Retina (tissue), 1 donor: ENCODE measurements around the gene CHST4.
A peak's percentile ranks its signal among the peaks of the same experiment; 100 is the strongest.
"Not testable (repeated sequence)": the region's sequence is repeated elsewhere in the genome, so short reads cannot be mapped to it uniquely, and the experiment has no call there.

ENCODE experiments used
- DNase-seq: peaks from one replicate; pipeline ENCODE4 v3.0.0-alpha.2; 2016

Gene CHST4

DNA sequence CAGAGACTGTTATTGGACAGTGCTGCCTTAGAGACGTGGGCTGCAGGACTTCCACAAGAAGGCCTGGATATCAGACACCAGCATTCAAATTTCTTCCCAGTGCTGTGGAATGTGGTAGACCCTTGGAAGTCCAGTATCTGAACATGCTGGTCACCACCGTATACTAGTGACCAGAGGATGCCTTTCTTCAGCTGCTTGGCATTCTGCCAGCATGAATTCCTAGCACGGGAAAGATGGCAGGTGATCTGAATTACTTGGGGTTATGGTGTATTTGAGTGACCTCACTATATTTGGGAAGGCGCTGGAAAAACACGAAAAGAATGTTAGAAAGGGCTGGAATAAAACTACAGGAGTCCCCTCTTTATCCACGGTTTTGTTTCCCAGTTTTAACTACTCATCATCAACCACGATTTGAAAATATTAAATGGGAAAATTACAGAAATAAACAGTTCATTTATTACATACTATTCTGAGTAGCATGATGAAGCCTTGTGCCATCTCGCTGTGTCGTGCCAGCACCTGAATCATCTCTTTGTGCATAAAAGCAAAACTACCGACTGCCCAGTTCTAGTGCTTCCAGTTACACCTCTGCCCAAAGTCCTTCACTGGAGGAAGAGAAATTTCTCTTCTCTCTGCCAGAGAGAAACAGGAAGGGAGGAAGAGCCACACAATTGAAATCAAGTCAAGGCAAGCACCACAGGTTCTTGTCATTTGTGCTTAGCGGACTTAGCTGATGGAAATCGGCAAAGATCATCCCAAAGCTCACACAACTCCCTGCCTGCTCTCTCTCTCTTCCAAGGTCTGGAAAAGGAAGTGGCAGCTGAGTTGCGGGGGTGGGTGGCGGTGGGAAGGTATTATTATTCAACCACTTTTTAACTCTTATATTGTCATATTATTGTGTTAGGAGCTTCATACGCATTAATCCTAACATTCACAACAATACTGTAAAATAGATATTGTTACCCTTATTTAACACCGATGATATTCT lies 1.4 kb upstream of the CHST4 start:
- no peak for DNase-seq

DNA sequence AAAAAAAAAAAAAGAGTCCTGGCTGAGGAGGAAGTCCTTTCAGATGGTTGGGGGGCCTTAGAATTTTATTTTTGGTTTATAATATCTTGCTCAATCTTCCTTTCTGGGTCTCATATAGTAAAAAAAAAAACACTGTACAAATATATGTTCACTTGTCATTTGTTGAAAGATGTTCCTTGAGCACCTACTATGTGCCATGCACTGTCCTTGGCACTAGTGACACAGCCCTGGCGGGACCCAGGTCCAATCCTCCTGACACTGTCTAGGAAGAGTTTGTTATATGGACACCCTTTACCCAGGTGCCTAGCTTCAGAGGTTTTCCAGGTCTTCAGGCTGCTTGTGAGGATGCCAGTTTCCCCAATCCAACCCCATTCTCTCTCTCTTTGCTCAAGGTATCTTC lies 2.0 kb downstream of the CHST4 start:
- DNase-seq: no peak

DNA sequence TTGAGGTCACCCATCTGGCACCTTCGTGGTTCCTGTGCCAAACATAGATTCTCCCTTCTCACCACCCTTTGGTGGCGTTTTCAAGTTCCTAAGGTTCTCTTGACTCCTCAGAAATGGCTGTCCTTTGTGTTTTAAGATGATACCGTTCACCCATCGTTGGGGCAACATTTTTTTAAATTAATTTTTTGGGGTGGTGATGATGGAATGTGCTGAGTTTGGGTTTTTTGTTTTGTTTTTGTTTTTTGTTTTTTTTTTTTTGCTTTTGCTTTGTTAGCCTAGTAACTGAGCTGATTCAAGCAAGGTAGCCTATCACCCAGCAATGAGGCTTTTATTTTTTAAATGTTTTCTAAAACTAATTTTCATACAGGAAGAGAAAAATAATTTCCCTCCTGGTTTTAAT lies 2.6 kb downstream of the CHST4 start:
- no peak for DNase-seq

DNA sequence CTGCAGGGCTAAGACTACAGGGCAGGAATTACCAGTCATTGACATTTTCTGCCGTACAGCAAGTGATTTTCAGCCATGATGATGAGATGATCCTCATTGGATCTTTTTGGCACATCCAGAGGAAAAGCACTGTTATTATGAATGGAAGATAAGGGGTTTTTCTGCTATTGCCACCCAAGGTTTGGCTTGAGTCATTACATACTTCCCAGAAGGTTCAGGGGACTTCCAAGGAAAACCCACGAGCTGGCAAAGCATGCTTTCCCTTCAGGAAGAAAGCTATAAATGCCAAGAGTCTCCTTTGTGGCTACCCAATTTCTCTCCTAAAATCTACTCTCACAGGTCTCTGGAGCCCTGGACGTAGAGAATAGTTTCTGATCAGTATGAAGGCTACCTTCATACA lies 6.1 kb downstream of the CHST4 start:
- DNase-seq: no peak

DNA sequence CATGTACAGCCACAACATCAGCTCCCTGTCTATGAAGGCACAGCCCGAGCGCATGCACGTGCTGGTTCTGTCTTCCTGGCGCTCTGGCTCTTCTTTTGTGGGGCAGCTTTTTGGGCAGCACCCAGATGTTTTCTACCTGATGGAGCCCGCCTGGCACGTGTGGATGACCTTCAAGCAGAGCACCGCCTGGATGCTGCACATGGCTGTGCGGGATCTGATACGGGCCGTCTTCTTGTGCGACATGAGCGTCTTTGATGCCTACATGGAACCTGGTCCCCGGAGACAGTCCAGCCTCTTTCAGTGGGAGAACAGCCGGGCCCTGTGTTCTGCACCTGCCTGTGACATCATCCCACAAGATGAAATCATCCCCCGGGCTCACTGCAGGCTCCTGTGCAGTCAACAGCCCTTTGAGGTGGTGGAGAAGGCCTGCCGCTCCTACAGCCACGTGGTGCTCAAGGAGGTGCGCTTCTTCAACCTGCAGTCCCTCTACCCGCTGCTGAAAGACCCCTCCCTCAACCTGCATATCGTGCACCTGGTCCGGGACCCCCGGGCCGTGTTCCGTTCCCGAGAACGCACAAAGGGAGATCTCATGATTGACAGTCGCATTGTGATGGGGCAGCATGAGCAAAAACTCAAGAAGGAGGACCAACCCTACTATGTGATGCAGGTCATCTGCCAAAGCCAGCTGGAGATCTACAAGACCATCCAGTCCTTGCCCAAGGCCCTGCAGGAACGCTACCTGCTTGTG lies 10.7 kb downstream of the CHST4 start:
- DNase-seq: no peak

DNA sequence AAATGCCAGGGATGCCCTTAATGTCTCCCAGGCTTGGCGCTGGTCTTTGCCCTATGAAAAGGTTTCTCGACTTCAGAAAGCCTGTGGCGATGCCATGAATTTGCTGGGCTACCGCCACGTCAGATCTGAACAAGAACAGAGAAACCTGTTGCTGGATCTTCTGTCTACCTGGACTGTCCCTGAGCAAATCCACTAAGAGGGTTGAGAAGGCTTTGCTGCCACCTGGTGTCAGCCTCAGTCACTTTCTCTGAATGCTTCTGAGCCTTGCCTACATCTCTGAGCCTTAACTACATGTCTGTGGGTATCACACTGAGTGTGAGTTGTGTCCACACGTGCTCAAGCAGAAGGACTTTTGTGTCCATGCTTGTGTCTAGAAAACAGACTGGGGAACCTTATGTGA lies 11.4 kb downstream of the CHST4 start:
- DNase-seq: peak; percentile 21

DNA sequence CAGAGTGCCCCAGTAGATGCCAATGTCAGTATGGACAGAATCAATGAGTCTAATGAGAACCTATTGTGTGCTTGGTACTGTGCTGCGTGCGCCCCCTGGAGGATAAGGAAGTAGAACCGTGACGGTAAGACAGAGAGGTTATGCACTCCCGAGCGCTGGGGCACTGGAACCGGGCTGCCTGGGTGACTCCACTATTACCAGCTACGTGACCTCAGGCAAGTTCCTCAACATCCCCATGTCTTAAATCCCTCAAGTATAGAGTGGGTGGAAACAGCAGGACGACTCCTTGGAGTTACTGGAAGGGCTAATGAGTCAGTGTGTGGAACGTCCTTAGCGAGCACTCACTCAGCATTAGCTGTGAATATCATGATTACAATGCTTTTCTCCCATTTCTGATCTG lies 16.2 kb downstream of the CHST4 start:
- DNase-seq: peak; percentile 27

DNA sequence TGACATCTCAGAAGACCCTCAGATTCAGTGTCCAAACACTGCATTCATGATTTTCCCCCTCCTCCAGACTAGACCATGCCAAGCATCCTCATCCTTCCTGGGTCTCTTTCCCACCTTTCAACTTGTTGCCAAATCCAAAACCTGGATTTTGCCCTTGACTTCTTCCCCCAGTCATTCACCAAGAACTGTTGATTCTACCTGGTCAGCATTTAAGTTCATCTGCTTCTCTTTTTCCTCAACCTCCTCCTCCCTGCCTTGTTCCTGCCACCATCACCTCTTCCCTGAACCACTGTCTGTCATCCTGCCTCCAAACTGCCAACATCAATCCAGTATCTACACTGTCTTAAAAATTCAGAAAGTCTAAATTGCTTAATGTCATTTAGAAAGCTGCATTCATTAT lies 20.9 kb downstream of the CHST4 start:
- no peak for DNase-seq

DNA sequence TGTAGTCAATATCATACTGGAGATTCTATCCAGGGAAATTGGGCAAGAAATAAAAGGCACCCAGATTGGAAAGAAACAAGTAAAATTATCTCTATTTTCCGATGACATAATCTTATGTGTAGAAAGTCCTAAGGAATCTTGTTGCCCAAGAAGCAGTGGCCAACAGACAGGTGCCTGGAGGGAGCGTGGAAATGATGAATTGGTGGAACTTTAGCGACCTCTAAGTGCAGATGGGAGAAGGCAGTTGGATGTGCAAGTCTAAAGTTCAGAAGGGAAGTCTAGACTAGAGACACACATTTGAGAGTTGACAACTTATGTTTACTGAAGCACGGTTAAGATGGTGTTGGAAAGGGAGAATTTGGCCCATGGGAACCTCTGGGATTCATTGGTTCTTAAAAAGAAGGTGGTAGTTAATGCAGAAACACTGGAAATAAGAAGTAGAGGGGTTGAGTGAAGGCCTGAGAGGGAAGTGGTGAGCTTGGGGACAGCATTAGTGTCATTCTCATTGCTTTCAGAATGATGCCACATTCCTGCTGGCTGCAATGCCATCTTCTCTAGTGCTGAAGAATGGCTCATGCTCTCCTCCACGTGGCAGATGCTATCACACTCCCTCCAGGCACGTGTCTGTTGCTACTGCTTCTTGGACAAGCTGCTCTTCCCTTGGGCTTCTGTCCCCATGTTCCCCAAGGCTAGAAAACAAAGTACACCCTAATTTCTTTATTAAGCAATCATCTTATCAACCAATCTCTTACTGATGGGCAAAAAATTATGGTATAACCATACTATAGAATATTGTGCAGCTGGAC lies 26.7 kb downstream of the CHST4 start:
- DNase-seq: no peak

DNA sequence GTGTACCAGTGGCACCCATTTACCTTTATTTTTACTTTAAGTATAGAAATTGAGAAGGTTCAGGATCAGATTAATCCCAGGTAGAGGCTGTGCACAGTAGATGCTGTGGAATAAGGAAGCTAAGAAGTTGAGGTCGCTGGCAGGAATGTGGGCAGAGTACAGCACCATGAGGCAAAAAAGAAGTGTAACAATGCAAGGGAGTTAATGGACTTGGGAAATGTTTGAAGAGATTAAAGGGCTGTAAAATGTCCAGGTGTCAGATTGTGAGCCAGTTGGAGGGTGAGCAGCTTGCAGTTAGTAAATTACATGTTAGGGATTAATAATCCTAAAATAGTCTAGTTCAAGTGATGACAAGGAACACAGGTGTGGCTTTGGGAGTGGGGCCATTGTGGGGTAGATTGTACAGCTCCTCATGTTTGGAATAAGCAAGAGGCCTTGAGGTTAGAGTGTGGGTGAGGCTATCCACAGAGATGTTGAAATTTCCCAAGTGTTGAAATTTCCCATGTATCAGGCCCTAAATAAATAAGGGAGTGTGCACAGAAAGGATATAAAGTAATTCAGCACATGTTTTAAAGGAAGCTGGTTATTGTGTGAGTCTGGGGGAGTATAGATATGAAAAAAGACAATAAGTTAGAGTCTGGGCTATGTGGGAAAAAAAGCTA lies 29.1 kb downstream of the CHST4 start:
- DNase-seq: no peak

DNA sequence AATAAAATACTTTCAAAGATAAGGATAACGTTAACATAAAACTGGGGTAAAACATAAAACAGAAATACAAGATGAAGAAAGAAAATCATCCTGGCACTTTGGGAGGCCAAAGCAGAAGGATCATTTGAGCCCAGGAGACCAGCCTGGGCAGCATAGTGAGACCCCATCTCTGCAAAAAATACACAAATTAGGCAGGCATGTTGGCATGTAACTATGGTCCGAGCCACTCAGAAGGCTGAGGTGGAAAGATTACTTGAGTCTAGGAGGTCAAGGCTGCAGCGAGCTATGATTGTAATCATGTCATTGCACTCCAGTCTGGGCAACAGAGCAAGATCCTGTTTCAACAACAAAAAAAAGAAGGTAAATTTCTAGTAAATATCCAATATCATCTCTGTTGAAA lies 31.1 kb downstream of the CHST4 start:
- no peak for DNase-seq

DNA sequence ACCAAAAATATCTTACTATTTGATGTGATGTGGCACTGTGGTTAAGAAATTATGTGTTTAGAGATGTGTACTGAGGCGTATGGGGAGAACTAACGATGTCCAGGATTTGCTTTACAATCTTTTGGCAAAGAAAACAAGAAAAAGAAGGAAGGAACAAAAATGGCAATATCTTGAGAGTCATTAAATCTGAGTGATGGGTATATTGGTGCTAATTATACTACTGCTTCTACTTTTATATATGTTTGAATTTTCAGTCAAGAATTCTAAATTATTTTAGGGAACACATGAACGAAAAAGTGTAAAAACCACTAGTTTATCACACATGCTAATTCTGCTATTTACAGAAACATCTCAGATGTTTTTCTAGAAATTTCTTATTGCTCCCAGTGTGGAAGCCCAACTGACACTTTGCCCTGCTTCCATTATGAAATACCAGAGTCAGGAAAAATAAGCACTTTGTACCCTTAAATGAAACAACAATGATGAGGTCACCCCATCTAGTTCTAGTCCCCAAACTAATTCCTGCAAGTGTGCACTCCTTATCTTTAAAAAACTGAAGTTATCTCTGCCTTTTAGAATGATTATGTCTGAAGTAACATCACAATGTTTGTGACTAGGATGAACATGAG lies 31.8 kb downstream of the CHST4 start:
- no peak for DNase-seq

DNA sequence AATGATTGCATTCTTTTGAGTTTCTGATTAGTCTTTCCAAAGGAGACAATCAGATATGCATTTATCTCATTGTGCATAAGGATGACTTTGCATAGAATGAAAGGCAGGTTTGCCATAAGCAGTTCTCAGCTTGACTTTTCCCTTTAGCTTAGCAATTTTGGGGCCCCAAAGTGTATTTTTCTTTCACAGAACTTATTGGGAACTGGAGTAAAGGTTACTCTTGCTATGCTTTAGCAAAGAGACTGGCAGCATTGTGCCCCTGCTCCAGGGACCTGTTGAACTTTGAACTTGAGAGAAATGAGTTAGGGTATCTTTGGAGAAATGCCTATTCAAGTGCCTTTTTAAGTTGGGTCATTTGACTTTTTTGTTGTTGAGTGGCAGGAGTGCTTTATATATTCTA lies 33.6 kb downstream of the CHST4 start:
- no peak for DNase-seq

DNA sequence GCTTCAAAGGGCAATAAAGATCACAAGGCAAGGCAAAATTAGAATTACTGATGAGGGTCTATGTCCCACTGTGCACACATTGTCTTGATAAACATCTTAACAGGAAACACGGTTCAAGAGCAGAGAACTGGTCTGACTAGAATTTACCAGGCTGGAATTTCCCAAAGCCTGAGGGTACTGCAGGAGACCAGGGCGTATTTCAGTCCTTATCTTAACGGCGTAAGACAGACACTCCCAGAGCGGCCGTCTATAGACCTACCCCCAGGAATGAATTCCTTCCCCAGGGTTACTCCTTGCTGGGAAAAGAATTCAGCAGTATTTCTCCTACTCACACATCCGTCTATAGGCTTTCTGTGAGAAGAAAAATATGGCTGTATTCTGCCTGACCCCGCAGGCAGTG lies 35.7 kb downstream of the CHST4 start:
- DNase-seq: not testable (repeated sequence)

DNA sequence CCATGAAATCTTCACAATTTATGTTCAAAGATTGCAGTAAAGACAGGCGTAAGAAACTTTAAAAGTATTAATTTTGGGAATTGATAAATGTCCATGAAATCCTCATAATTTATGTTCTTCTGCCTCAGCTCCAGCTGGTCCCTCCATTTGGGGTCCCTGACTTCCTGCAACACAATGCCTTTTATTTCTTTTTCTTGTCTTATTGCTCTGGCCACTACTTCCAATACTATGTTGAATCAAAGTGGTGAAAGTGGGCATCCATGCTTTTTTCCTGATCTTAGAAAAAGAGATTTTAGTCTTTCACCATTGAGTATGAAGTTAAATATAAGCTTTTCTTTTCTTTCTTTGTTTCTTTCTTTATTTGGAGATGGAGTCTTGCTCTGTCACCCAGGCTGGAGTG lies 36.3 kb downstream of the CHST4 start:
- no peak for DNase-seq

DNA sequence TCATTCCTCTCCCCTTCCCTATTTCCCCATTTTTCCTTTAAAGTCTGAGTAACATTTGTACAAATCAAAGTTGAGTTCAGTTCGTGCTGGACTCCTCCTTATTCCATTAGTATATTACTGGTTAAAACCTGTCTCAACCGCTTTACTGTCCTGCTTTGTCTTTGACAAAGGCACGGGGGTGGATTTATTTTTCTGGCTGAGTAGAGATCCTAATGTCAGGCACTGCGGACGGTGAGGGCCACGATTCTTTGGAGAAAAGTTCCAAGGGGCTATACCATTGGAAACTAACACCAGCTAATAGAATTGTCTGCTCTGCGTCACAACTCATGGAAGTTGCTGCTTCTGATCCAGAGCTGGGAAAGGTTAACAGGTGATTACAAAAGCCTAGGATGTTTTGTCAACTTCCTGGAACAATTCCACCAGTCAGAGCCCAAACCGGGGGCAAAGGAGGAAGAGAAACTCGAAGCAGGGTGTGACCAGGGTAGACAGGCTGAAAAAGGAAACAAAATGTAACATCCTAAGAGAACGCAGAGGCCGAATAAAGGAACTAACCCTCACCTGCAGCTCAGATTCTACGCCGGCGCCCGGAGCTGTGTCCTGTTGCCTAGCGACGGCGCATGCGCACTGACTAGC lies 38.2 kb downstream of the CHST4 start:
- DNase-seq: no peak

DNA sequence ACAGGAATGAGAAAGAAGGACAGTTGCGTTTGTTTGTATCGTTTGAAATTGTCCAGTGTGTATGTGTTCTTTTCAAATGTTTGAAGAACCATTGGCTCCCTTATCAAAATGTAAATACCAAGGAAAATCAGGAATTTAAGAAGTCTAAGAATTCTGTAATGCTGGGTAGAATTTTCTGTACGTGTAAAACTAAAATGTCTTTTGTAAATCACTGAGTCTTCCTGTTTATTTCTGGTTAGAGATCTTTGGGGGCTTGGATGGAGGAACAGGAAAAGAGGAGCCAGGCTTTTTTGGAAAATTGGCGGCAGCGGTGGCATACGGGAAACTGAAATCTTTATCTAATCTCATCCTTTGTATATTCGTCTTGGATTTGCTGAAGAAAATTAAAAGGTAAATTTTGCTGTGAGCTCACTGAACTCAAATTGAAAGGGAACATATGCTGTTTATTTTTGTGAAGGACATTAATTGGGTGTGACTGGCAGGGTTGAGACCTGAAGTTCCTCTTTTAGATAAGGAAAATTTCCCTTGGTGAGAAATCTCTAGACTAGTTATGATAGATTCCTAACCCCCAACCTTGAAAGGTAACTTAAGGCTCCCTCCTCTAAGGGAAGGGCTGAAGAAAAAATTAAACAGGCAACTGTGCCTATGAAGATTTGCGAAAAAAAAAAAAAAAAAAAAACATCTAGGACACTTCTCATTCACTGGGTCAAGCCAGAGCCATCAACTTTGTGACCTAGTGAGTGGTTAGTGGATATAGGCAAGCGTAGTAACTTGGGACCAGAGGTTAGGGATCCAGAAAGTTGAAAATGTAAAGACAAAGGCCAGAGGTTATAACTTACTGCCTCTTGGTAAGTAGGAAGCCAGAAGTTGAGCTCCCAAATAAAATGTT lies 39.8 kb downstream of the CHST4 start:
- no peak for DNase-seq

DNA sequence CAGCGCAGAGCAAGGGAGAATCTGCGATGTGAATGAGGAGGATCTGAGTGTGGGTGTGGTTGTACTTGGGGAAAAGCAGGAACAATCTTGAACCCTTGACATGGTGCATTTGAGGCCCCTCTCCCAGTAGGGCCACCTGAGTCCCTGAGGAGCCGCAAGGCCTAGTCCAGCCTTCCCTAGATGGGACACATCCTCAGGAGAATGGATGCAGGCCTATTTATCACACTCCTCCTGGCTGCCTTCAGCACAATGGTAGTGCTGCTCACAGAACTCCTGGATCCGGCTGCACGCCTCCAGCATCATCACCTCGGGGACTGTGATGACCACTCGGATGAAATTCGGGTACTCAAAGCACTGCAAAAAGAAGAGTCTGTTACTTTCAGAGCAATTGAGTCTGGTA lies 41.7 kb downstream of the CHST4 start:
- no peak for DNase-seq

DNA sequence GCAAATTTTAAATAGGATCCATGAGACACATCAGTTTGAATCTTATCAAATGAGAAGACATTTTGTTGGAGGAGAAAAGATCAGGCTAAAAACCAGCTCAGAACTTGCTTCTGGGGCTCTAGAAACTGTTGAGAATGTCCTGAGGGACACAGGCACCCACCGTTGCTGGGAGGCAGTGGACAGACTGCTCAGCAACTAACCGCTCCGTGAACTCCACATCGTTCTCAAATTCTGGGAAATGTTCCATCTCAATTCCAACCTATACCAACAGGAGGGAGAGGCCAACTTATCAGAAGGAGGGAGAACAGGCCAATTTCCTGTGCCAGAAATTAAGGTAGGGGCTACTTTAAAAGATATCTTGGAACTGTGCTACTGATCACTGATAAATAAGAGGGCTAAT lies 42.3 kb downstream of the CHST4 start:
- no peak for DNase-seq

DNA sequence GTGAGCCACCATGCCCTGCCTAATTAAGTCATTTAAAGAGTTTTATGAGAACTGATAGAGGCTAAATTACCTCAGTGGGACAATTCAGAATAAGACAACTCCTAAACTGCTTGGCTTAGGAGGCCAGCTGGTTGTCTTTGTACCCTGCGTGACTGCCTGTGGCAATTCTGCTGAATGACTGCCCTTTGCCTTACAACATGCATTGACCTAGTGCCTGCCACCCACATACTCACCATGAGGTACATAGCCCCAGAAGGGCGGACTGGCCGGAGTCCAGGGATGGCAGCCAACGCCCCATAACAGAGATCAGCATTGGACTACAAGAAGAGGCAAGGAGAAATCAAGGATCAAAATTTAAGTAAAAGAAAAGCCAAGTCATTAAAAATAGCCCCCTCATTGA lies 43.4 kb downstream of the CHST4 start:
- DNase-seq: no peak

DNA sequence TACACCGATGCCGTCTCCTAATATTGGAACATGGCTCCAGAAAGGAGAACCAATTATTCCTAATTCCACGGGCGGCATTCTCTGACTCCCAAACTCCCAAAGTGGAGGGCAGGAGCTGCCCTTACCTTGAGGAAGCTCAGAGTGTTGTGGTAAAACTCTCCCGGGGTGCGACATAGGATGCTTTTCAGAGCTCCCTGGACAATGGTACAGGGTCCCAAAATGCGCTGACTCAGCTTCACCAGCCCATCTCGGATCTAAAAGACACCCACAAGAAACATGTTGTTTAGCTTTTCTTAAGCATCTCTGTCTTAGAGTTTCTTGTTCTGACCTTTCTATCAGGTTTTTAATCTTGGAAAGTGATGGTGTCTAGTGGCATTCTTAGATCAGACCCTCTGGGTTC lies 43.9 kb downstream of the CHST4 start:
- no peak for DNase-seq
